HL-60 (cell line): ENCODE data around the gene NCOA5.

Experiments
- CTCF ChIP-seq: IDR thresholded peaks from one replicate; pipeline ENCODE4 v1.5.1; 2011; ENCODE audit warnings: low read length, control low read depth, inconsistent platforms; ENCODE audit not compliant: insufficient read depth
- GABPA ChIP-seq: IDR thresholded peaks from 2 replicates; pipeline ENCODE4 v1.6.1; 2012; ENCODE audit warnings: low read depth
- POLR2AphosphoS5 ChIP-seq: IDR thresholded peaks from 2 replicates; pipeline ENCODE4 v1.6.1; 2012; ENCODE audit warnings: low read depth
- REST ChIP-seq: IDR thresholded peaks from 2 replicates; pipeline ENCODE4 v1.6.1; 2012; ENCODE audit warnings: low read depth; ENCODE audit not compliant: insufficient replicate concordance
- SPI1 ChIP-seq: IDR thresholded peaks from 2 replicates; pipeline ENCODE4 v1.6.1; 2012; ENCODE audit warnings: low read depth, mild to moderate bottlenecking, borderline replicate concordance

GRCh38 chr20:46088409-46089166 lies 1.2 kb downstream of the NCOA5 start:
- no peak for TF ChIP-seq CTCF
- TF ChIP-seq GABPA: no peak
- no peak for TF ChIP-seq POLR2AphosphoS5
- no peak for TF ChIP-seq REST
- no peak for TF ChIP-seq SPI1
